Testis (tissue), 2 donors: Measurements from ENCODE around the gene PRDM15.

ENCODE experiments used
- POLR2A ChIP-seq: fragments of 450-650 bp; IDR thresholded peaks from one replicate; pipeline ENCODE4 v1.6.1; 2017; ENCODE audit warnings: antibody characterized with exemption, mild to moderate bottlenecking, moderate library complexity
- TF ChIP-seq, protein P1 (sequence below), 3 experiments: fragments of 450-650 bp in 2 of 3; fragments of 200-600 bp in 1 of 3; sonication (generic) in 1 of 3; IDR thresholded peaks; one replicate each; pipeline ENCODE4 v1.5.1; 2016 to 2019; ENCODE audit warnings: antibody characterized with exemption in 3 of 3, mild to moderate bottlenecking in 2 of 3, moderate library complexity in 1 of 3

GRCh38 chr21:41825881-41826280 lies 53.3 kb downstream of the PRDM15 start:
- TF ChIP-seq, protein P1, sequence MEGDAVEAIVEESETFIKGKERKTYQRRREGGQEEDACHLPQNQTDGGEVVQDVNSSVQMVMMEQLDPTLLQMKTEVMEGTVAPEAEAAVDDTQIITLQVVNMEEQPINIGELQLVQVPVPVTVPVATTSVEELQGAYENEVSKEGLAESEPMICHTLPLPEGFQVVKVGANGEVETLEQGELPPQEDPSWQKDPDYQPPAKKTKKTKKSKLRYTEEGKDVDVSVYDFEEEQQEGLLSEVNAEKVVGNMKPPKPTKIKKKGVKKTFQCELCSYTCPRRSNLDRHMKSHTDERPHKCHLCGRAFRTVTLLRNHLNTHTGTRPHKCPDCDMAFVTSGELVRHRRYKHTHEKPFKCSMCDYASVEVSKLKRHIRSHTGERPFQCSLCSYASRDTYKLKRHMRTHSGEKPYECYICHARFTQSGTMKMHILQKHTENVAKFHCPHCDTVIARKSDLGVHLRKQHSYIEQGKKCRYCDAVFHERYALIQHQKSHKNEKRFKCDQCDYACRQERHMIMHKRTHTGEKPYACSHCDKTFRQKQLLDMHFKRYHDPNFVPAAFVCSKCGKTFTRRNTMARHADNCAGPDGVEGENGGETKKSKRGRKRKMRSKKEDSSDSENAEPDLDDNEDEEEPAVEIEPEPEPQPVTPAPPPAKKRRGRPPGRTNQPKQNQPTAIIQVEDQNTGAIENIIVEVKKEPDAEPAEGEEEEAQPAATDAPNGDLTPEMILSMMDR (IDR thresholded peaks at IDR 0.05), result no peak
- no peak for TF ChIP-seq POLR2A
